Esophagus muscularis mucosa (tissue), 4 donors: ENCODE data around the gene UPF1. TPM values are rescaled to one million over a fixed set of nuclear protein-coding genes. Genes with fewer than 3 reads are reported as not detected.

Experiments used
- DNase-seq: peaks from one replicate; pipeline ENCODE4 v3.0.0-alpha.2; 2017; ENCODE audit errors: extremely low spot score
- H3K27ac ChIP-seq, 4 donors: fragments of 200-600 bp; sonication (generic); replicated peaks in 1 of 4; 1 replicate in 3 of 4; 2 replicates in 1 of 4; pipeline ENCODE4 v1.5.1; 2016 to 2019; ENCODE audit warnings: mild to moderate bottlenecking in 1 of 4
- H3K27me3 ChIP-seq, 4 donors: fragments of 200-600 bp; sonication (generic); one replicate each; pipeline versions ENCODE4 v1.5.1 to v1.6.0; 2016 to 2019
- H3K36me3 ChIP-seq, 4 donors: fragments of 200-600 bp; sonication (generic); one replicate each; pipeline ENCODE4 v1.5.1; 2016 to 2019
- H3K4me1 ChIP-seq, 4 donors: fragments of 200-600 bp; sonication (generic); one replicate each; pipeline ENCODE4 v1.5.1; 2016 to 2019
- H3K4me3 ChIP-seq, 4 donors: fragments of 200-600 bp; sonication (generic); 1 replicate in 2 of 4; 2 replicates in 2 of 4; pipeline ENCODE4 v1.5.1; 2016 to 2019; ENCODE audit warnings: mild to moderate bottlenecking in 4 of 4, moderate library complexity in 1 of 4
- H3K9me3 ChIP-seq, 4 donors: fragments of 200-600 bp; sonication (generic); 1 replicate in 3 of 4; 2 replicates in 1 of 4; pipeline ENCODE4 v1.5.1; 2016 to 2019
- CTCF ChIP-seq, 3 experiments: fragments of 200-600 bp in 2 of 3; fragments of 450-650 bp in 1 of 3; sonication (generic) in 2 of 3; IDR thresholded peaks; one replicate each; pipeline ENCODE4 v1.5.1; 2017 to 2019; ENCODE audit warnings: antibody characterized with exemption in 3 of 3, mild to moderate bottlenecking in 2 of 3, moderate library complexity in 1 of 3
- EP300 ChIP-seq: sonication (generic); formaldehyde crosslinking; IDR thresholded peaks from one replicate; pipeline ENCODE4 v1.6.1; 2017; ENCODE audit warnings: antibody characterized with exemption
- POLR2A ChIP-seq: fragments of 450-650 bp; IDR thresholded peaks from one replicate; pipeline ENCODE4 v1.6.1; 2017; ENCODE audit warnings: antibody characterized with exemption, moderate library complexity, mild to moderate bottlenecking, low read depth
- POLR2AphosphoS5 ChIP-seq, 2 donors: sonication (generic); formaldehyde crosslinking; IDR thresholded peaks; one replicate each; pipeline ENCODE4 v1.6.1; 2017; ENCODE audit warnings: antibody characterized with exemption in 2 of 2
- WGBS: methylation state at CpG from one replicate; pipeline ENCODE4 v1.1.5; 2018; 5-methylcytosine and 5-hydroxymethylcytosine counted together
- intact Hi-C: fragments of 100-400 bp; cut with DNase I; formaldehyde crosslinking; loops from one replicate; pipeline ENCODE4 v1.15.1; 2023
- total RNA-seq, 4 donors: library from RNA; depleted of rRNA; stranded (reverse); fragments of >200 nt; gene quantifications; one replicate each; pipeline versions ENCODE4 v1.1.0 to v1.2.1, GENCODE V29; 2016

The UPF1 gene
- total RNA-seq, 4 donors from 2014 or later = 54.8 to 116 (median 77.4) TPM

GRCh38 chr19:18870531-18871172, 38.9 kb downstream of the UPF1 start:
- H3K36me3 ChIP-seq = peaks cover 13 to 30% (median 29%) of the 10 kb centered on the region in 4 donors

GRCh38 chr19:18871543-18871942, 39.8 kb downstream of the UPF1 start:
- TF ChIP-seq EP300 = no peak
- TF ChIP-seq CTCF (IDR thresholded peaks at IDR 0.05) = no peak
- no peak for TF ChIP-seq POLR2A
- no peak for TF ChIP-seq POLR2AphosphoS5 (IDR thresholded peaks at IDR 0.05)
- Histone ChIP-seq H3K9me3 (peaks cover 0 to under 1% (median 0%) of the 10 kb centered on the region in 4 donors), H3K27me3 (peaks cover 0 to 28% (median 11%) of the 10 kb centered on the region in 4 donors), H3K4me3 (no peak overlapping the region), H3K4me1 (peaks cover 18 to 31% (median 26%) of the 10 kb centered on the region in 4 donors), H3K27ac (no peak overlapping the region), H3K36me3 (peaks cover 10 to 22% (median 20%) of the 10 kb centered on the region in 4 donors)
- intact Hi-C loops = no loop called here
- no peak for DNase-seq
- WGBS = 85% methylated on average over 7 of the region's 7 CpGs

More at GRCh38 chr19:18870531-18871172, 38.9 kb downstream of the UPF1 start:
- Histone ChIP-seq H3K27ac (no peak overlapping the region), H3K4me1 (peaks cover 23 to 37% (median 32%) of the 10 kb centered on the region in 4 donors), H3K27me3 (peaks cover 0 to 28% (median 11%) of the 10 kb centered on the region in 4 donors), H3K4me3 (no peak overlapping the region), H3K9me3 (no peaks in the 10 kb centered on the region)
- 62% methylated on average over 19 of the region's 25 CpGs for WGBS
- no peak for TF ChIP-seq POLR2AphosphoS5 (IDR thresholded peaks at IDR 0.05)
- no peak for TF ChIP-seq EP300
- TF ChIP-seq POLR2A = no peak
- TF ChIP-seq CTCF (IDR thresholded peaks at IDR 0.05) = no peak
- intact Hi-C loops = no loop called here
- DNase-seq = no peak

- WGBS = 83% methylated on average over 5 of the region's 5 CpGs
- Histone ChIP-seq H3K4me1 (peaks cover 0 to under 1% (median 0%) of the 10 kb centered on the region in 4 donors), H3K36me3 (peaks cover 0 to 16% (median 0%) of the 10 kb centered on the region in 4 donors), H3K9me3 (peaks cover 0 to 9% (median 0%) of the 10 kb centered on the region in 4 donors), H3K27me3 (peaks cover 0 to 2% (median 0%) of the 10 kb centered on the region in 4 donors), H3K27ac (no peak overlapping the region), H3K4me3 (no peak overlapping the region)
- DNase-seq = no peak
- TF ChIP-seq EP300 = no peak
- no peak for TF ChIP-seq POLR2A
- TF ChIP-seq CTCF (IDR thresholded peaks at IDR 0.05) = no peak
- TF ChIP-seq POLR2AphosphoS5 (IDR thresholded peaks at IDR 0.05) = no peak
- intact Hi-C loops = no loop called here
Observed at GRCh38 chr19:18875726-18876125, 44.0 kb downstream of the UPF1 start.

GRCh38 chr19:18876865-18877264, 45.1 kb downstream of the UPF1 start:
- peaks cover 0 to 16% (median 0%) of the 10 kb centered on the region in 4 donors for H3K36me3 ChIP-seq
- no peaks in the 10 kb centered on the region for H3K27me3 ChIP-seq
- no peak overlapping the region for H3K27ac ChIP-seq
- no peaks in the 10 kb centered on the region for H3K4me1 ChIP-seq
- H3K9me3 ChIP-seq = peaks cover 0 to 9% (median 0%) of the 10 kb centered on the region in 4 donors
- intact Hi-C loops = no loop called here
- no peak overlapping the region for H3K4me3 ChIP-seq
- TF ChIP-seq CTCF (IDR thresholded peaks at IDR 0.05) = no peak
- no peak for TF ChIP-seq POLR2AphosphoS5 (IDR thresholded peaks at IDR 0.05)
- TF ChIP-seq EP300 = no peak
- no peak for TF ChIP-seq POLR2A
- no peak for DNase-seq
- 95% methylated on average over 7 of the region's 7 CpGs for WGBS
